22Rv1 (cell line): Measurements from ENCODE around the gene BEND5.

Experiments
- H3K27ac ChIP-seq: fragments of 450-650 bp; 2 replicates; pipeline ENCODE4 v1.5.1; 2017
- ZFX ChIP-seq: fragments of 450-650 bp; IDR thresholded peaks from 2 replicates; pipeline ENCODE4 v1.6.1; 2017; ENCODE audit warnings: antibody characterized with exemption, borderline replicate concordance
- TF ChIP-seq, protein P1 (sequence below): fragments of 450-650 bp; IDR thresholded peaks from 2 replicates; pipeline ENCODE4 v1.5.1; 2017; ENCODE audit warnings: mild to moderate bottlenecking

The BEND5 gene

DNA sequence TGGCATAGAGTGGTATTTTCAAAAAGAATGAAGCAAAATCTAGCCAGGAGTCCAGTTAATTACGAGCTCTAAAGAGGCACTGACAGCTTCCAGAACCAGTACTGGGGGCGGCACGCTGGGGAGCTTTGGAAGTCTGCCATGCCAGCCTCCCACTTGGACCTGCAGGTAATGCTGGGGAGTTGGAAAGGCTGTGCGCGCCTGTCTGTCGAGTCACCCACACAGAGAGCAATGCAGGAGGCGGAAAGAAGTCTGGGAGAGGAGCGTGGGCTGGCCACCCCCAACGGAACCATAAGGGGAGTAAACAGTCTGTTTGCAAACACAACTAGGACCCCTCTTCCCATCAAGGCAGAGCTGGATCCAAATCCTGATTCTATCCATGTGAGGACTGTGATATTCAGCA, 84.5 kb downstream of the BEND5 start:
- H3K27ac ChIP-seq, result no peak overlapping the region
- TF ChIP-seq, protein P1, sequence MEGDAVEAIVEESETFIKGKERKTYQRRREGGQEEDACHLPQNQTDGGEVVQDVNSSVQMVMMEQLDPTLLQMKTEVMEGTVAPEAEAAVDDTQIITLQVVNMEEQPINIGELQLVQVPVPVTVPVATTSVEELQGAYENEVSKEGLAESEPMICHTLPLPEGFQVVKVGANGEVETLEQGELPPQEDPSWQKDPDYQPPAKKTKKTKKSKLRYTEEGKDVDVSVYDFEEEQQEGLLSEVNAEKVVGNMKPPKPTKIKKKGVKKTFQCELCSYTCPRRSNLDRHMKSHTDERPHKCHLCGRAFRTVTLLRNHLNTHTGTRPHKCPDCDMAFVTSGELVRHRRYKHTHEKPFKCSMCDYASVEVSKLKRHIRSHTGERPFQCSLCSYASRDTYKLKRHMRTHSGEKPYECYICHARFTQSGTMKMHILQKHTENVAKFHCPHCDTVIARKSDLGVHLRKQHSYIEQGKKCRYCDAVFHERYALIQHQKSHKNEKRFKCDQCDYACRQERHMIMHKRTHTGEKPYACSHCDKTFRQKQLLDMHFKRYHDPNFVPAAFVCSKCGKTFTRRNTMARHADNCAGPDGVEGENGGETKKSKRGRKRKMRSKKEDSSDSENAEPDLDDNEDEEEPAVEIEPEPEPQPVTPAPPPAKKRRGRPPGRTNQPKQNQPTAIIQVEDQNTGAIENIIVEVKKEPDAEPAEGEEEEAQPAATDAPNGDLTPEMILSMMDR, result no peak
- TF ChIP-seq ZFX, result no peak

DNA sequence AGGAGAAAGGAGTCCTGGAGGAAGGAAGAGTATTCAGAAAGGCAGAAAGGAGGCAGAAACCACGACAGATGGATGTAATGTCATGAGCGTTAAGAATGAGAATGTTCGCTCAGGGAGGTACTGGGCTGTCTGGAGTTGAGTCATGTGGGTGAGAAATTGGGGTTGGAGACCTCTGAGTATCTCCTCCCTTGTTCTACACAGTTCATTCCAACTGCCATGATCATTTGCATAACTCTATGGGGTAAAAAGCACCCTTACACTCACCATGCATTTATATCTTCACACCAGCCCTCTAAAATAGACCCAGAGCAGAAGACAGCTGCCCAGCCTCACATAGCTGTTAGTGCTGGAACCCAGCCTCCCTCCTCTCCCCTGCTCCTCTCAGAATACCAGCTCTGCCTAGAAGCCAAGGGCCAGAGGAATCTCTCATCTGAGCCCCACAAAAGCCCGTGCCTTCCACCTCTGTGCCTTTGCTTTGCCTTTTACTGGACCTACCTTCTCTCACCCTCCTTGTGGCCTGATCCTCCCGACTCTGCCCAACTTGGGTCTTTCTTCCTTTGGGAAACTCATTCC, 85.2 kb downstream of the BEND5 start:
- TF ChIP-seq, protein P1, result no peak
- no peak for TF ChIP-seq ZFX
- no peak overlapping the region for H3K27ac ChIP-seq

DNA sequence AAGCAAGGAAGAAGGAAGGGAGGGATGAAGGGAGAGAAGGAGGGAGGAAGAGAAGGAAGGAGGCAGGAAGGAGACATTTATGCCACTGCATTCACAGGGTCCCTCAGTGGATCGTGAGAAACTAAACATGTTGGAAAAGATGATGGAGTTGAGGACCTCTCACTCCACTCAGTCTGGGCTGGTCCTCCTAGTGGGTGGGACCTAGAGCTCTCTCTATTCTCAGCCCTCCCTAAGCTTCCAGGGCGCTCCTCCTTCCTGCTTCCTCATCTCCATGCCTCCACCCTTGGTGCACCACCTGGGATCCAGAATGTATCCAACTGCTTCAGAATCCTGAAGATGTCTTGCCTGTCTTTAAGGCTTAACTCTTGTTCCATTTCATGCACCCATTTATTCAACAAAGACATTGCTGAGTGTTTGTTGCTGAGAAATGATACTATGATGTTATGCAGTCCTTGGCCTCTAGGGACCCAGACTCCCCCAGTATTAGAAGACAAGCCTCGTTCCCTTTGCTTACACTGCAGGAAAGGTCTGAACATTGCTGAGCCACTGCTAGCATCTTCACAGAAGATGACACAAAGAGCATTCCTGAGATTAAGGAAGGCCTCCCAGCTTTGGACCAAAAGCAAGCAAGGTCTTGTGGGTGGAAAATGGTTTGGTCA, 88.5 kb downstream of the BEND5 start:
- TF ChIP-seq, protein P1, result peak; percentile 34
- TF ChIP-seq ZFX, result no peak

DNA sequence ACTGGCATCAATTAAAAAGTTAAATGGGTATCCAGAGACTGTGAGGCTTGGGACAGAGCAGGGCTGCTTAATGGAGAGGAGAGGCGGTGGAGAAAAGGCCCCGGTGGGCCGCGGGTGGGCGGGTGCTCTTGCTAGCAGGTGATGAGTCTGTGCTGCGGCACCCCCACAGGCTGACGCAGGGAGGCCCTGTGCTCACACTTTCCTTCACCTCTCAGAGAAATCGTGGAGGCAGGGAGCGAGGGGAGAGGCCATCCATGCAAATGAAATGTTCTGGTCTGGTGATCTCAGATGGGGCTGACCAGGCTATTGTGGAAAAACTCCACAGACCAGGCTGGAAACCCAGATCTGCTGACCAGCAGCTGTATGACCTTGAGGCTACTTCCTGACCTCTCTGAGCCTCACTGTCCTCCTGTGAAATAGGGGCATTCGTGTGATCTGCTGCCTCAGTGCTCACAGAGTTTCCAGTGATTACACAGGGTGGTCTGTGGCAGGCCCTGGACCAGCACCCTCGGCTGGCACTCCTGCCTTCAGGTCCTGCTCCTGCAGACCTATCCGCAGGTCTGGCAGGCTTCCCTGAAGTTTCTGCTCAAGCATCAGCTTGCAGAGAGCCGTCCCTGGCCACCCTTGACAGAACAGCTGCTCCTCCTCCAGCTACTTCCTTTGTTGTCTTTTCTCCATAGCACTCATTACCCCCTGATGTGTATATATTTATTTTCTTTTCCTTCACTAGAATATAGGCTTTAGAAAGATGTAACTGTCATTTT, 89.2 kb downstream of the BEND5 start:
- H3K27ac ChIP-seq, result no peak overlapping the region

More for the DNA sequence above, 88.5 kb downstream of the BEND5 start:
- no peak overlapping the region for H3K27ac ChIP-seq

DNA sequence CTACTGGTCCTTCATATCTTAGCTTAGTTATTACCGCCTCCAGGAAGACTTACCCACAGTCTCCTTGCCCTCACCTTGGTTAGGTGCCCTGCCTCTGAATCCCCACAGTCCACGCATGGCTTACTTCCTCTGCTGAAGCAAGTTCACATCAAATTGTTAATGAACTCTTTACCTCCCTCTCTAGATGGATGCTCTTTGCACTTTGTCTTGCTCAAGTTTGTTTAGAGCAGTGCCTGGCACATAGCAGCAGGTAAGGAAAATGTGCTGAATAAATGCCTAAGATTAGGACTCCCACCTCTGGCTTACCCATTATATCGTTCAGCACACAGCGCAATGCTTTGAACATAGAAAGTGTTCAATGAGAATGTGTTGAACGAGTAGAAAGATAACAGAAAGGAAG, 90.5 kb downstream of the BEND5 start:
- no peak overlapping the region for H3K27ac ChIP-seq
- TF ChIP-seq, protein P1, result no peak
- no peak for TF ChIP-seq ZFX

More for the DNA sequence above, 89.2 kb downstream of the BEND5 start:
- TF ChIP-seq, protein P1, result no peak
- TF ChIP-seq ZFX, result no peak

DNA sequence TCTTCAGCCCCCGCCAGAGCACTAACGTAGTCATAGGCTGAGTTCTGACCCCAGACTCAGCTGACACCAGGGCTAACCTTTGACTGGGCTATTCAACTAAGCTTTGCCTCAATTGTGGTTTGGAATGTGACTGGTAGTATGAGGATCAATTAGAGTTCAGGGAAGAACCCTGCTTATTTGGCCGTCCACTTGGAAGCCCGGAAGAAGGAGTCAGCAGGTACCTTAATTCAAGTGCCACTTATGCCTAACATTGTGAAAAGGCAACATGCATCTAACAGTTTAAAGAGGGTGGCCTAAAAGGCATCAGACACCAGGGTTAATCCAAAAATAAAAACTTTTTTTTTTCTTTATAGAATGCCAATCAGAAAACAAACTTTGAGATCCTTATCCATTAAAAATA, 92.3 kb downstream of the BEND5 start:
- no peak overlapping the region for H3K27ac ChIP-seq
- TF ChIP-seq ZFX, result no peak
- TF ChIP-seq, protein P1, result no peak

DNA sequence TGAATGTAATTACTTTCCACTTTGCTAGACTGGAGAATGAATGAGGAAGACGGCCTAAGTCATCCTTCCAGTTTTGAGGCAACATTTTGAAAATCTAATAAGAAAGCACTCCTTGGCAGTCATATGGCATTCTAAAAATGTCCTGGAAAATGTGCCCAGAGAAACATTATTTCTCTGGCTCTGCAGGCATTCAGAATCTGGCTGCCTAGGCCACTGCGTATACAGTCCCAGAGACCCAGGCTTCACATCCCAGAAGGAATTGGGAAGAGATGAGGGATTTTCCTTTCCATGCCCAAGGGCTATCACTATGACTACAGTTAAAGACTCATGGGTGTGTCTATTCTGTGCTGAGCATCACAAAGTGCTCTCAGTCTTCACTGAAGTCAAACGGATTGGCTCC, 92.9 kb downstream of the BEND5 start:
- H3K27ac ChIP-seq, result no peak overlapping the region
- TF ChIP-seq, protein P1, result no peak
- no peak for TF ChIP-seq ZFX
